ENCODE results near the gene GAS7.
A peak's percentile ranks its signal among the peaks of the same experiment; 100 is the strongest.
"Not testable (repeated sequence)": the region's sequence is repeated elsewhere in the genome, so short reads cannot be mapped to it uniquely, and the experiment has no call there.

The GAS7 gene

DNA sequence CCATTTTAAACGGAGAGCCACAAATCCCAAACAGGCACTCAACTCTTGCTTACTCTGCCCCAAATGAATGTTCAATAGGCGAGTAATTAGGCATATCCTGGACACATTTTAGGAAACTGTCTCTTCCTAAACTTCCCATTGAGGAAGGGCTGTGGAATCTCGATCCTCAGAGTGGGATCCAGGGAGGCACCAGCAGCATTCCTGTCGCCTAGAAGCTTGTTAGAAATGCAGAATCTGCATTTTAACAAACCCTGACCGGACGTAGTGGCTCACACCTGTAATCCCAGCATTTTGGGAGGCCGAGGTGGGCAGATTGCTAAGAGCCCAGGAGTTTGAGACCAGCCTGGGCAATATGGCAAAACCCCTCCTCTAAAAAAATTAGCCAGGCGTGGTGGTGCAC, 95.6 kb downstream of the GAS7 start:
- DNase-seq = no peak
- intact Hi-C loops (cut with DNase I) = no loop called here

DNA sequence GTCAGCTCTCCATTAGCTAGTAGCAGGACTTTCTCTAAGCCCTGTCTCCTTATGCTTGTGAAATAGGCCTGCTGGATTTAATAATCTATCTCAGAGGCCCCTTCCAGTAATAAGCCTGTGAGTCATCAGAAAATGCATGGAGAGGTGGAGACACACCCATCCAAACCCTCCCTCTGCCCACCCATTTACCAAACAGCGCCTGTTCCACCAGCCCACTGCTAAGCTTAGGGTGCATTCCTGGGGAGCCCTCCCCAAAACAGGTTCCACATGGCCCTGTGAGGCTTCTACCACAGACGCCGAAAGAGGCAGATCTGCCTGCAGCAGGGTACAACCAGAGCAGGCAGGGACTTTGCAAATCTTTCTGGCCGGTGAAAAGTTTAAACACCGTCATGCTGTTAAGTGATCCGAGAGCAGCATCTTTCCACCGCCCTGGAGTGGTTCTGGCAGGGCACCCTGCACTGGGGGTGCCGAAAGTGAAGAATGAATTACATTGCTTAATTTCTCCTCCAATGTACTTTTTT, 99.3 kb downstream of the GAS7 start:
- intact Hi-C loops (cut with DNase I) = no loop called here
- DNase-seq = peak in 22 of 42 donors; percentile 20 to 84 (median 48)

DNA sequence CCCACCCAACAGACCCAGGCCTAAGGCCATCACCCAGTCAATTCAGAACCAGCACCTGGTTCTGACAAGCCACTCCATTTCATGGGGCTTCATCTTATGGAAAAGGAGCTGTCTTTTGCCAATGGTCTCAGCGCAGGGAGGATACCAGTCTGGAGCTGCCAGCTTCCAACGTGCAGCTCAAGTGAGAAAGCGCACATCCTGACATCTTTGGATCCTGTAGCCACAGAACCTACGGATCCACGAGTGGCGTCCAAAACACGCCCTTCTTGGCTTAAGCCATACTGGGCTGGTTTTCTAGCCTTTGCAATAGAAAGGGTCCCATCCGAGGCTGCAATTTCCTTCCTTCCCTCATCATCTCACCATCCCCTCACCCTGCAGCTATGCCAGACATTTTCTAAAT, 101.8 kb downstream of the GAS7 start:
- DNase-seq = no peak
- intact Hi-C loops (cut with DNase I) = no loop called here

DNA sequence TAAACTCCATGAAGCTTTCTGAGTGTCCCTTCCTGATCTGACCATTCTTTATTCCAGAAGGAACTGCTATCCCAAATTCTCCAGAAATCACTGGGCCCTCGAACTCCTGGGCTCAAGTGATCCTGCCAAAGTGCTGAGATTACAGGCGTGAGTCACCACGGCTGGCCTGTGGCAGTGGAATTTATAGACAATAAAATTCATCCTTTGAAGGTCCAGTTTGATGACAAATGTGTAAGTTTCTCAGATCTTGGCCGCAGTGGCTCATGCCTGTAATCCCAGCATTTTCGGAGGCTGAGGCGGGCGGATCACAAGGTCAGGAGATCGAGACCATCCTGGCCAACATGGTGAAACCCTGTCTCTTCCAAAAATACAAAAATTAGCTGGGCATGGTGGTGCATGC, 103.1 kb downstream of the GAS7 start:
- not testable (repeated sequence) for DNase-seq

DNA sequence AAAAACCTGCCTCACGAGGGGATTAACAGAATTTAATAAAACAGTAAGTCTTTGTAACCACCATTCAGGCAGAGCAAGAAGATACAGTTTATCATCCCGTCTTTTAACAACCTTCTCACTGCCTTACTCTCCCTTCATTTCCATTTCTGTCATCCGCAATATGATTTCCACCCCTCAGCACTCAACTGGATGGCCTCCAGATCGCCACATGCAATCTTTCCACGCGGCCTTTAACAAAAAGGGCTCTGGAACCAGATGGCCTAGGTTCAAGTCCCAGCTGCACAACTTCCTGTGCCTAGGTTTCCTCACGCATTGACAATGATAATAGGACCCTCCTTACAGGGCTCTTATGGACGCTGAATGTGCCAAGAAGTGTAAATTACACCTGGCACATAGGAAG, 103.6 kb downstream of the GAS7 start:
- DNase-seq = no peak
- intact Hi-C loops (cut with DNase I) = no loop called here

More for the DNA sequence above, 103.1 kb downstream of the GAS7 start:
- intact Hi-C loops (cut with DNase I) = not testable (repeated sequence)

DNA sequence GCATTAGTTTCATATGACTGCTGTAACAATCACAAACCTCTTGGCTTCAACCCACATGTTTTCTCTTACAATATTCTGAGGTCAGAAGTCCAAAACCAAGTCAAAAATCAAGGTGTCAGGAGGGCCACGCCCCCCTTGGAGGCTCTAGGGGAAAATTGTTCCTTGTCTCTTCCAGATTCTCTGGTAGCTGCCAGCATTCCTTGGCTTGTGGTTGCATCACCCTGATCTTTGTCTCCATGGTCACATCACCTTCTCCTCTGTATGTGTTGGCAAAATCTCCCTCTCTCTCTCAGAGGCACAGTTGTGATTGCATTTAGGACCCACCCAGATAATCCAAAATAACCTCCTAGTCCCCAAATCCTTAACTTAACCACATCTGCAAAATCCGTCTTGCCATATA, 105.8 kb downstream of the GAS7 start:
- intact Hi-C loops (cut with DNase I) = no loop called here
- DNase-seq = no peak

DNA sequence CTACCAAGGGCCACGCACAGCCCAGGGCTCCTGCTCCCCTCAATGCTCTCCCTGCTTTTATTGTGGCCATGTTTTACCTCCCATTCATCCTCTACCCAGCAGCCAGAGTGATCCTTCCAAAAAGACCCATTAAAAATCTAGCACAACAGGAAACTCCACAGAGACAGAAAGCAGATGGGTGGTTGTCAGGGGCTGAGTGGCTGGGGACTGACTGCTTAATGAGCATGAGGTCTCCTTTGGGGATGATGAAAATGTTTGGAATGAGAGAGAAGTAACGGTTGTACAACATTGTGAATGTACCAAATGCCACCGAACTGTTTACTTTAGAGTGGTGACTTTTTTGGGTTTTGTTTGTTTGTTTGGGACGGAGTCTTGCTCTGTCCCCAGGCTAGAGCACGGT, 107.4 kb downstream of the GAS7 start:
- DNase-seq = no peak
- intact Hi-C loops (cut with DNase I) = no loop called here

DNA sequence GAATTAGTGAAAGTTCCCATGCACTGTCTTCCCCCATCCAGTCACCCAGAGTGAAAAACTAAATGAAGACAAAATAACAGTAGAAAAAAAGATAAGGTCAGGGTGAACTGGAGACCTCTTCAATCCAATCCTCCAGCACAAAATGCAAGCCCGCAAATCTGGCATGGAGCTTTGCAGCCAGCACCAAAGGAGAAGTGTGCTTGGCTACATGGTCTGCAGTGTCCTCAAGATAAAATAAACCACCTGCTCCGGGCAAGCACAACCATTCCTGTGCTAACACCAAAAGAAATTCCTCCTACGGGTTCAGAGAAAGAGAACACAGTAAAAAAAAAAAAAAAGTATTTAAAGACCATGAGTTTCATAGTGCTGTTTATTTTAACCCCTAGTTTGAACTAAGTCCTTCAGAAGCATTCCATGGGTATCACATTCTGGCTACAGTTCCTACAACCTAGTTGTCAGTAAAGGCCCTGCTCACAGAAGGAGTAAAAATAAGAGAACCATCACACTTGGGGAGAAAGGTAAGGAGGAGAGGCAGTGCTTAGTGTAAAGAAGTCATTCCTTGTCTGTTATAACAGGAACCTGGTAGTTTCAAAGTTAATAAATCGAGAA, 109.1 kb downstream of the GAS7 start:
- no peak for DNase-seq
- intact Hi-C loops (cut with DNase I) = no loop called here

DNA sequence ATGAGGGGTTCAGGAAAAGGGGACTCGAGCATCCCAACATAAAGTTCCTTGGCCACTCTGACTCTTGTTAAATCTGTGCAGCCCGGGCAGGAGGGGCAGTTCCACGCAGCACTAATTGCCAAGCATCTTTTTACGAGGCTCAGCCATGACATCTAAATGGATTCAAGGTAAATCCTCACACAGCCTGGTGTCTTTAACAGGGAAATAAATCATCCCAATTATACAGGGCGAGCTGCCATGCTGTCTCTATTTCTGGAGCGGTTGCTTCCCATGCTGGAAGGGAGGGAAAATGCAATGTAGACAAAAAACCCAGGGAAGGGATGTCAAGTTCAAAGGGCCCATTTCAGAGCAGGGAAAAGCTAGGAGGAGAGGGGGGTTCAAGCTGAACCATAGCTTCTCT, 110.0 kb downstream of the GAS7 start:
- no peak for DNase-seq
- intact Hi-C loops (cut with DNase I) = no loop called here

DNA sequence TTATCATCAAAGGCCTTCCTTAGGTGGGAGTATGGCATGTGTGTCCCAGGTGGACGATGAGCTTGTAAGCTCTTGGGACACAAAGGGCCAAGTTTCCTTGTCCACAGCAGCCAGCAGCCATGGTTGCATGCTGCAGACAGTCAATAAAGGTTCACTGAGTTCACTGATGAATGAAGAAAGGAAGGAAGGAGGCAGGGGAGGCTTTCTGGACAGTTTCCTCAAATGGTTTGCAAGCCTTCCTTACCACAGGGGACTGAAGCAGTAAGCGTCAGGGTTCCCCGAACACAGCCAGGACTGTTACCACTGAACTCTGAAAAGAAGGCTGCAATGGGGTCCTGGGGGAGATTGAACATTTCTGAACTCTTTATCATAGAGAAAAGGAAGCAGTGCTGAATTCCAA, 111.1 kb downstream of the GAS7 start:
- DNase-seq = no peak
- intact Hi-C loops (cut with DNase I) = no loop called here

DNA sequence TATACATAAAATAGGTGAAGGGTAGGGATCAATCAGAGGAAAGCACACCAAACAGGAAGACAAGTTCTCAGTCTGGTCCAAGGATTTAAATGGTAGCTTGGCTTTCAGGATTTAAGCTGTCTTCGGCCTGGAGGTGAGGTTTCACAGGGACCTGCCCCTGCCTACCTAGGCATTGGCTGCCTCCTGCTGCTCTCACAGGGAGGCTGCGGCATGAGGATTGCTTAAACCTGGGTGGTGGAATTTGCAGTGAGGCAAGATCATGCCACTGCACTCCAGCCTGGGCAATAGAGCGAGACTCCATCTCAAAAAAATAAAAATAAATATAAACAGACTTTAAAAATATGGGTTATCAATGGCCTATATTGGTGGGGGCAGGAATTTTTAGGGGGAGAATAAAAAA, 114.5 kb downstream of the GAS7 start:
- no peak for DNase-seq
- intact Hi-C loops (cut with DNase I) = no loop called here

DNA sequence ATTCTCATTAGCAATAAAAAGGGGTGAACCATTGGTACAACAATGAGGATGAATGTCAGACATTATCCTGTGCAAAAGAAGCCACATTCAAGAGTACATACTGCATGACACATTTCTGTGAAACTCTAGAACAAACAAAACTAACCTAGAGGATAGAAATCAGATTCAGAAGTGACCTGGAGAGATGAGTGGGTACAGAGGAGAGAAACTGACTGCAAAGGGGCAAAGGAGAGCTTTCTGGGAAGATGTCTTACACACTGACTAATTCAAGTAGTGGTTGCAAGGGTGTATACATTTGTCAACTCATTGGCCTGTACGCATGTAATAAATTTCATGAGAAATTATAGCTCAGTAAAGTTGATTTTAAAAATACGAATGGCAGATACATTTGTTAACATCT, 115.6 kb downstream of the GAS7 start:
- no peak for DNase-seq
- intact Hi-C loops (cut with DNase I) = no loop called here

DNA sequence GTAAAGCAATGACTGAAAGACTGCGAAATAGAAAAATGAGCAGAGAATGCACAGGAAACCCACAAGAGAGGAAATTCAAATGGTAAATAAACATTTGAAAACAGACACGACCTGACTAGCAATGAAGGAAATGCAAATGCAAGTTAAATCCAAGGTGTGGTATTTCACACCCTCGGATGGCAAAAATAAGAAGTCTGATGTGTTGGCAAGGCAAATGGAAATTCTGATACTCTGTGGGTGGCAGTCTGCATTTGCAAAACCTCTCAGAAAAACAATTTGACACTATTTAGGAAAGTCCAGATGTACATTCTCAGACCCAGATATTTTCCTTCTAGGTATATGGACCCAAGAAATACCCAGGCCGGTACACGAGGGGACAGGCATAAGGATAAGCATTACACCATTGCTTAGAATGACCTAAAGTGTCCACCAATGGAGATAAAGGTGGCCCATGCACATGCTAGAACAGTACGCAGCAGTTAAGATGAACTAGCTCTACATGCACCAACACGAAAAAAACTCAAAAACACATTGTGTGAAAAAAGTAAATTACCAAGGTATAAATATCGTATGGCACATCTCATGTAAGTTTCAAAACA, 116.7 kb downstream of the GAS7 start:
- intact Hi-C loops (cut with DNase I) = no loop called here

DNA sequence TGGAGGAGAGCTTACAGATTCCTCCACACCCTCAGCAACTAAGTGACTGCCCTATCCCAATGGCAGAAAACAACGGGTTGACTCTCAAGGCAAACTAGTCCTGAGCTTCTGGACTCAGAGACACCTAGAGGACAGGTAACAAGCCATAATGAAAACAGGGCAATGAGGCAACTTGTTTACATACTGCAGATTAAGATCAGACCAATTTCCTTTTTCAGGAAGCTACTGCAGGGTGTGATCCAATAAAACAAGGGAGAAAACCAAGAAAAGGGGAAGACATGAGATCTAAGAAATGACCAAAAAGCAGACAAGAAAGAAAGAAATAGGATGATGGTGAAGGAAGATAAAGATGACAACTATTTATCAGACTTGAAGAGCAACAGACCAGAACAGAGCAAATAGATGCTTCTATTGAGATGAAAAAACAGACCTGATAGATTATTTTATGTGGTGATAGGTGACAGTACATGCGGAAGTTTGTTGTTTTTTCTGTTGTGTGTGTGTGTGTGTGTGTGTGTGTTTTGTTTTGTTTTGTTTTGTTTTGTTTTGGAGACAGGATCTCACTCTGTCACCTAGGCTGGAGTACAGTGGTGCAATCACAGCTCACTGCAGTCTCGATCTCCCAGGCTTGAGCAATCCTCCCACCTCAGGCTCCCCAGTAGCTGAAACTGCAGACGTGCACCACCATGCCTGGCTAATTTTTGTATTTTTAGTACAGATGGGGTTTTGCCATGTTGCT, 120.7 kb downstream of the GAS7 start:
- intact Hi-C loops (cut with DNase I) = no loop called here

More for the DNA sequence above, 116.7 kb downstream of the GAS7 start:
- no peak for DNase-seq

DNA sequence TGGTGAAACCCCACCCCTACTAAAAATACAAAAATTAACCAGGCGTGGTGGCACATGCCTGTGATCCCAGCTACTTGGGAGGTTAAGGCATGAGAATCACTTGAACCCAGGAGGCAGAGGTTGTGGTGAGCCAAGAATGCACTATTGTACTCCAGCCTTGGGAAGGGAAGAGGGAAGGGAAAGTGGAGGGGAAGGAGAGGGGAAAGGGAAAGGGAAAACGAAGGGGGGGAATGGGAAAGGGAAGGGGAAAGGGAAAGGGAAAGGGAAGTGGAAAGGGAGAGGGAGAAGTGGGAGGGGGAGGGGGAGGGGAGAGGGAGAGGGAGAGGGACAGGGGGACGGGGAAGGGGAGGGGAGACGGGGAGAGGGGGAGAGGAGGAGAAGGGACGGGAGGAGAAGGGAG, 122.5 kb downstream of the GAS7 start:
- intact Hi-C loops (cut with DNase I) = no loop called here
- no peak for DNase-seq

More for the DNA sequence above, 120.7 kb downstream of the GAS7 start:
- no peak for DNase-seq

DNA sequence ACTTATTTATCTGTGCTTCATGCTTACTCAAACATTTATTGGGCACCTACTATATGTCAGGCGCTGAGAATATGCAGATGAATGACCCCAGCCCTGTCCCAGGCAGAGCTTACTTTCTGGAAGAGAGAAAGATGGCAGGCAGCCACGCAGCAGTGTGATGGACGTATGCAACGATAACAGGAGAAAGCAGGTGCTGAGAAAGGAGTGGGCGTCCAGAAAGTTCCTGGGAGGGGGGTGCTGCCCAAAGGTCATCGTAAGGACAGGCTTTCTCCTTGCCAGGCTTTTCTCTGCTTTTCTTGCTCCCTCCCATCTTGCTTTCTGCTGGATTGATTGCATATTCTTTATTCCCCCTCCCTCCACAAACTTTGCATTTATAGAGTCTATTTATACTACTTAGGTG, 124.5 kb downstream of the GAS7 start:
- no peak for DNase-seq
- intact Hi-C loops (cut with DNase I) = no loop called here

DNA sequence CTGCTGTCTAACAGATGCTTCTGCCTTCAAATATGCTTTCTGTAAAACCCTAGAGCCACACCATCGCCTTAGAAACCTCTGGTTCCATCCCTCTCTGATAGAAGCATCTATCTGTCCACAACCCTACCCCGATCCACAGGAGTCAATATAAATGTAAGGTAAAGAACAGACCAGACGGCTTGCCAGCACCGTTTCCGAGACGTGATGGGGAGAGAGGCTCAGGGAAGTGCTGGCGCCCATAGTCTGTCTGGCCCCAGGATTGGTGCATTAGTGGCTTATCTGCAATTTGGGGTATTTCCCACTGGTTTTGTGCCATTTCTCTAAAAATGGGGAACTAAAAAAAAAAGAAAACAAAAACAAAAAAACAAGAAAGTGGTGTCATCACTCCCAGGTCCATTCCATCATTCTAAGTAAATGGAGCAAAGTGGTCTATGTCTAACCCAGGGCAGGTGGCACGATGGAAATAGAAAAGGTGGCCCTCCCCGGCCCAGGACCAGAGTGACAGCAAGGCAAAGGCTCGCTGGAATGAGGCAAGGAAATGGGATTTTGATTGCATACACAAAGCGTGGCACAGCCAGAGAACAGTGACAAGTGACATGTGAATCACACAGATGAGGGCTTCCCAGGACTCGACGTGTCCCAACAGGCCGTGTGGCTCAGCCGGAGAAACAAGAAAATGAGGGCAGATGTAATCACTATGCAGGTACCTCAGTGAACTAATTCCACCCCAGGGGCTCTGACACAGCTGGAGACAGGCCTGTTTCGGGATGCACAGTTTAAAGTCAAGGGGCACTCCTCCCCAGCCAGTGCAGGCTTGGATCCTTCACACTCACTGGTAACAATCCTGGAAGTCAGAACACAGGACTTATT, 125.6 kb downstream of the GAS7 start:
- intact Hi-C loops (cut with DNase I) = no loop called here
- DNase-seq = no peak

DNA sequence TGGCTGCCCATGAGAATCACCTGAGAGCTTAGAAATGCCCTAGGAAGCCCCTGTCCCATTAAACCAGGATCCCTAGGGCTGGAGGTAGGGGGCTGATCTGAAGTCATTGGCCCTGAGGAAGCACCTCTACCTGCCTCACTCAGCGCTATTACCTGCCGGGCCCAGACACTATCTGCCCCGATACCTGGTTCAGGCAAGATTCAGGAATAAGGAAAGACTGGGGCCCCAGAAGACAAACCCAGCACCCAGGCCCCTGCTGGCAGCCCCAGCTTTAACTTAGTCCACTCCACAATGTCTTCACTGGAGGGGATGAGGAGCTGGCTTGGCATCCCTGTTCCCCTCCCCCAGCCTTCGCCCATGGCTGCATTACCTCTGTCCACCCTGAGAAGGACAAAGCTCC, 126.3 kb downstream of the GAS7 start:
- no peak for DNase-seq
- intact Hi-C loops (cut with DNase I) = no loop called here

DNA sequence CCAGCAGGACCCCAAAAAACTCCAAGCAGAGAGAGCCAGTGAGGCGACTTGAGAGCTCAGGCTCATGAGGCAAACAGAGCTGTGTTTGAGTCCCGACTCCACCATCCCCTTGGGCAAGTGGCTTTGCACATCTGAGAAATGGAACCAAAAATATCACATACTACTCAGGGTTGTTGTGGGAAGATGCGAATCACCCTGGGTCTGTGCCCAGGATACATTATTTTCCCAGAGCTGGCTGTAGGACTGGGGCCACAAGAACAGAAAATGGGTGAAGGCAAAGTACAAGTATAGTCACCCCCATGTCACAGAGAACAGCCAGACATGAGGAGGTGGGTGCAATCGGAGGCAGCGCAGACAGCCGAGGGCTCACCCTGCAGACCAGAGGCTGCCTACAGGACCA, 127.3 kb downstream of the GAS7 start:
- intact Hi-C loops (cut with DNase I) = no loop called here
- no peak for DNase-seq

DNA sequence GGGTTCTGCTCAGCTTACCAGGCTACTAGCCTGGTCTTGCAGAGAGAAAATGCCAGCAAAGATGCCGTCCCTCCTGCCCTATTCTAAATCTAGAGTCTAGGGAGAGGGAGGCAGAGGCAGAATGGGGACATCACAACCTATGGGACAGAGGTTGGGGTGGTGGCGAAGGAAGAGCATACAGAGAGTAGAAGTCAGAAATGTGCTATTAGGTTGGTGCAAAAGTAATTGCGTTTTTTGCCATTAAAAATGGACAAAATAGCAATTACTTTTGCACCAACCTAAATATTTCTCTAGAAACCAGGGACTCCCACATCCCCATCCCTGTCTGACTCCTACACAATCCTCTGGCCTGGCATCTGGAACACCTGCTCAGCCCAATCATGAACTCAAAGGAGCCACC, 127.7 kb downstream of the GAS7 start:
- no peak for DNase-seq

More for the DNA sequence above, 127.7 kb downstream of the GAS7 start:
- intact Hi-C loops (cut with DNase I) = no loop called here

Measured in head of caudate nucleus (tissue), 42 donors.